Panc1 (cell line): ENCODE results near the gene MACROD2. TPM values are rescaled to one million over a fixed set of nuclear protein-coding genes. Genes with fewer than 3 reads are reported as not detected.

Source experiments
- ATAC-seq: fragments of 200-7000 bp; cut with Tn5 transposase; 2 replicates; pipeline ENCODE4 v1.9.1; 2020; ENCODE audit warnings: mild to moderate bottlenecking, moderate library complexity
- BruUV-seq: library from RNA; stranded (reverse); fragments of 400-500 nt; replicated peaks from 2 replicates; lab custom pipeline; 2021; lab: Mats Ljungman, UMichigan
- CTCF ChIA-PET: fragments of 300-600 bp; sonication (Branson Sonifier 250); formaldehyde crosslinking; loops from one replicate; lab custom pipeline; 2022; ENCODE audit warnings: antibody characterized with exemption; lab: Charles Lee
- POLR2A ChIA-PET: fragments of 300-600 bp; sonication (Branson Sonifier 250); formaldehyde crosslinking; loops from one replicate; lab custom pipeline; 2022; ENCODE audit warnings: antibody characterized with exemption; lab: Charles Lee
- DNase-seq: peaks from one replicate; pipeline ENCODE4 v3.0.0-alpha.2; 2010; ENCODE audit warnings: low read depth, low spot score
- H3K27ac ChIP-seq: 2 replicates; pipeline ENCODE4 v1.5.1; 2011; ENCODE audit warnings: mild to moderate bottlenecking, low read length, inconsistent platforms
- H3K27me3 ChIP-seq: fragments of 200-500 bp; sonication (Bioruptor generic); 2 replicates; pipeline ENCODE4 v1.6.0; 2014; ENCODE audit warnings: low read length, inconsistent platforms; ENCODE audit not compliant: control insufficient read depth, insufficient read depth
- H3K36me3 ChIP-seq: fragments of 200-500 bp; sonication (Bioruptor generic); 2 replicates; pipeline ENCODE4 v1.5.1; 2014; ENCODE audit warnings: inconsistent platforms, mild to moderate bottlenecking, low read length, moderate library complexity; ENCODE audit not compliant: control insufficient read depth, insufficient read depth
- H3K4me1 ChIP-seq: 2 replicates; pipeline ENCODE4 v1.5.1; 2011; ENCODE audit warnings: inconsistent platforms, mild to moderate bottlenecking, low read length, moderate library complexity; ENCODE audit not compliant: control insufficient read depth, insufficient read depth
- H3K4me3 ChIP-seq, 2 experiments: 2 replicates each; pipeline ENCODE4 v1.5.1; 2011 to 2012; ENCODE audit warnings: low read depth in 2 of 2, low read length in 2 of 2, mild to moderate bottlenecking in 2 of 2, inconsistent platforms in 1 of 2, moderate library complexity in 1 of 2
- H3K9me3 ChIP-seq: fragments of 200-500 bp; sonication (Bioruptor generic); 2 replicates; pipeline ENCODE4 v1.5.1; 2014; ENCODE audit warnings: low read depth, mild to moderate bottlenecking, inconsistent platforms, low read length, moderate library complexity; ENCODE audit not compliant: control insufficient read depth, insufficient read depth
- POLR2AphosphoS5 ChIP-seq: IDR thresholded peaks from 2 replicates; pipeline ENCODE4 v1.6.1; 2012; ENCODE audit warnings: mild to moderate bottlenecking, low read depth, low read length, moderate library complexity
- SIN3A ChIP-seq: IDR thresholded peaks from 2 replicates; pipeline ENCODE4 v1.6.1; 2012; ENCODE audit warnings: low read depth, mild to moderate bottlenecking, low read length, moderate library complexity, borderline replicate concordance; ENCODE audit not compliant: insufficient read depth
- TCF7L2 ChIP-seq: IDR thresholded peaks from 2 replicates; pipeline ENCODE4 v1.6.1; 2011; ENCODE audit warnings: mild to moderate bottlenecking, low read depth, low read length, inconsistent platforms
- in situ Hi-C: cut with HindIII; loops from 2 replicates; pipeline ENCODE4 v1.10.0; 2016; ENCODE audit warnings: low sequenced_read_pairs, low pct_unique_long_range_greater_than_20kb
- intact Hi-C: fragments of 100-400 bp; cut with micrococcal nuclease; formaldehyde crosslinking; loops from one replicate; pipeline ENCODE4 v1.10.0; 2022; ENCODE audit not compliant: unreplicated experiment
- total RNA-seq: library from RNA; stranded (reverse); gene quantifications from one replicate; pipeline ENCODE4 v1.2.1, GENCODE V29; 2021; ENCODE audit not compliant: unreplicated experiment
- TF ChIP-seq, protein P1 (sequence below): fragments of 450-650 bp; IDR thresholded peaks from 2 replicates; pipeline ENCODE4 v1.5.1; 2017; ENCODE audit warnings: mild to moderate bottlenecking
- TF ChIP-seq, protein P2 (sequence below), 2 experiments: IDR thresholded peaks; 2 replicates each; pipeline ENCODE4 v1.6.1; 2011 to 2012; ENCODE audit warnings: low read depth in 2 of 2, control low read depth in 1 of 2, low read length in 1 of 2, mild to moderate bottlenecking in 1 of 2, moderate library complexity in 1 of 2; ENCODE audit not compliant: insufficient read depth in 1 of 2

The MACROD2 gene
- total RNA-seq, 1 experiment from 2014 or later: 1.2 TPM

DNA sequence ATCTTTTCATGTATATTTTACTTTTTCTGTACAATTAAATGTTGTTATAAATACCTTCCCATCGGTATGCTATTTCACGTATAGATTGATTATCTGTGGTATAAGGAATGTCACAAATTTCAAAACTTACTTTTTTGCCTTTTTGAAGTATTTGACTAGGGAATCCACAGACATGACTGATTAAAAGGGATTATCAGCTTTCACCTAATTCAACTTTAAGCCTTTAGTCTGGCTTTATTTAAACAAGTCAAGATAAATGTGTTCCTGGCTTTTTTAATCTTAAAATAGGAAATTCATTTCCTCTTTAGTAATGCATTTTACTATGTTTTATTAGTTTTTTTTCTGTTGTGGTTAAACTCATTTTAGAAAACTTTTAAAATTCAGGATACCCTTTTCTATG is 160.0 kb downstream of the MACROD2 start:
- intact Hi-C loops (no loop called here), in situ Hi-C loops (no loop called here)
- DNase-seq (no peak), ATAC-seq (no peak)
- Histone ChIP-seq H3K4me3 (no peak overlapping the region), H3K9me3 (no peaks in the 10 kb centered on the region; the same call in 1 of the 2 replicates), H3K36me3 (no peaks in the 10 kb centered on the region), H3K27me3 (no peaks in the 10 kb centered on the region), H3K27ac (no peak overlapping the region), H3K4me1 (no peaks in the 10 kb centered on the region)
- no TSS peak for BruUV-seq
- TF ChIP-seq SIN3A (no peak), POLR2AphosphoS5 (no peak), TCF7L2 (no peak)
- TF ChIP-seq, protein P1, sequence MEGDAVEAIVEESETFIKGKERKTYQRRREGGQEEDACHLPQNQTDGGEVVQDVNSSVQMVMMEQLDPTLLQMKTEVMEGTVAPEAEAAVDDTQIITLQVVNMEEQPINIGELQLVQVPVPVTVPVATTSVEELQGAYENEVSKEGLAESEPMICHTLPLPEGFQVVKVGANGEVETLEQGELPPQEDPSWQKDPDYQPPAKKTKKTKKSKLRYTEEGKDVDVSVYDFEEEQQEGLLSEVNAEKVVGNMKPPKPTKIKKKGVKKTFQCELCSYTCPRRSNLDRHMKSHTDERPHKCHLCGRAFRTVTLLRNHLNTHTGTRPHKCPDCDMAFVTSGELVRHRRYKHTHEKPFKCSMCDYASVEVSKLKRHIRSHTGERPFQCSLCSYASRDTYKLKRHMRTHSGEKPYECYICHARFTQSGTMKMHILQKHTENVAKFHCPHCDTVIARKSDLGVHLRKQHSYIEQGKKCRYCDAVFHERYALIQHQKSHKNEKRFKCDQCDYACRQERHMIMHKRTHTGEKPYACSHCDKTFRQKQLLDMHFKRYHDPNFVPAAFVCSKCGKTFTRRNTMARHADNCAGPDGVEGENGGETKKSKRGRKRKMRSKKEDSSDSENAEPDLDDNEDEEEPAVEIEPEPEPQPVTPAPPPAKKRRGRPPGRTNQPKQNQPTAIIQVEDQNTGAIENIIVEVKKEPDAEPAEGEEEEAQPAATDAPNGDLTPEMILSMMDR: no peak
- TF ChIP-seq, protein P2, sequence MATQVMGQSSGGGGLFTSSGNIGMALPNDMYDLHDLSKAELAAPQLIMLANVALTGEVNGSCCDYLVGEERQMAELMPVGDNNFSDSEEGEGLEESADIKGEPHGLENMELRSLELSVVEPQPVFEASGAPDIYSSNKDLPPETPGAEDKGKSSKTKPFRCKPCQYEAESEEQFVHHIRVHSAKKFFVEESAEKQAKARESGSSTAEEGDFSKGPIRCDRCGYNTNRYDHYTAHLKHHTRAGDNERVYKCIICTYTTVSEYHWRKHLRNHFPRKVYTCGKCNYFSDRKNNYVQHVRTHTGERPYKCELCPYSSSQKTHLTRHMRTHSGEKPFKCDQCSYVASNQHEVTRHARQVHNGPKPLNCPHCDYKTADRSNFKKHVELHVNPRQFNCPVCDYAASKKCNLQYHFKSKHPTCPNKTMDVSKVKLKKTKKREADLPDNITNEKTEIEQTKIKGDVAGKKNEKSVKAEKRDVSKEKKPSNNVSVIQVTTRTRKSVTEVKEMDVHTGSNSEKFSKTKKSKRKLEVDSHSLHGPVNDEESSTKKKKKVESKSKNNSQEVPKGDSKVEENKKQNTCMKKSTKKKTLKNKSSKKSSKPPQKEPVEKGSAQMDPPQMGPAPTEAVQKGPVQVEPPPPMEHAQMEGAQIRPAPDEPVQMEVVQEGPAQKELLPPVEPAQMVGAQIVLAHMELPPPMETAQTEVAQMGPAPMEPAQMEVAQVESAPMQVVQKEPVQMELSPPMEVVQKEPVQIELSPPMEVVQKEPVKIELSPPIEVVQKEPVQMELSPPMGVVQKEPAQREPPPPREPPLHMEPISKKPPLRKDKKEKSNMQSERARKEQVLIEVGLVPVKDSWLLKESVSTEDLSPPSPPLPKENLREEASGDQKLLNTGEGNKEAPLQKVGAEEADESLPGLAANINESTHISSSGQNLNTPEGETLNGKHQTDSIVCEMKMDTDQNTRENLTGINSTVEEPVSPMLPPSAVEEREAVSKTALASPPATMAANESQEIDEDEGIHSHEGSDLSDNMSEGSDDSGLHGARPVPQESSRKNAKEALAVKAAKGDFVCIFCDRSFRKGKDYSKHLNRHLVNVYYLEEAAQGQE (IDR thresholded peaks at IDR 0.05; ENCODE audit: insufficient read depth in 1 of 2, low read depth in 2 of 2, low read length in 1 of 2): no peak
- ChIA-PET POLR2A (no interaction called here), CTCF (no interaction called here)

DNA sequence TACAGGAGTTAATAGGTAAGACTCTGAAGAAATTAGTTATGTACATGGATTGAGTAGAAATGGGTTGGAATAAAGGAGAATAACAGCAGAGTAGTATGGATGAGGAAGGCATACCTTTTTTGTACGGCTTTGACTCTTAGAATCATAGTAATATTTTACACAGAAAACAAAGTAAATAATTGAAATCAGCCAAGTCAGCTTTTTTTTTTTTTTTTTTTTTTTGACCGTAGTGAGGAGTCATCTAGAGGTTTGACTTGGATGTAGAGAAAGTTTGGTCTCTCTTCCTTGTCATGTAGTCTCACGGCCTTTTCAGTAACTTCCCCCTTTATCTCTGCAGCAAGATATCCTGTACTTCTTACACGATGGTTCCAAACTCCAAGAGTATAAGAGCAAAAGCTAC is 183.2 kb downstream of the MACROD2 start:
- ChIA-PET POLR2A (no interaction called here), CTCF (no interaction called here)
- intact Hi-C loops: no loop called here

More for the DNA sequence above, 183.2 kb downstream of the MACROD2 start:
- TF ChIP-seq SIN3A (no peak), TCF7L2 (no peak), POLR2AphosphoS5 (no peak)
- TF ChIP-seq, protein P1: no peak
- TF ChIP-seq, protein P2 (IDR thresholded peaks at IDR 0.05; ENCODE audit: insufficient read depth in 1 of 2, low read depth in 2 of 2, low read length in 1 of 2): no peak
- ATAC-seq (no peak), DNase-seq (no peak)
- no peaks in the 10 kb centered on the region for H3K4me1 ChIP-seq
- no peak overlapping the region for H3K27ac ChIP-seq
- H3K36me3 ChIP-seq: no peaks in the 10 kb centered on the region
- no peaks in the 10 kb centered on the region for H3K27me3 ChIP-seq
- in situ Hi-C loops: no loop called here
- no TSS peak for BruUV-seq
- 0 out of 2 replicates have a peak, but pooled peaks cover 2% of the 10 kb centered on the region for H3K9me3 ChIP-seq
- no peak overlapping the region for H3K4me3 ChIP-seq
